Bronchial epithelial cell (primary cell): ENCODE results near the gene ZNF689. TPM values are rescaled to one million over a fixed set of nuclear protein-coding genes. Genes with fewer than 3 reads are reported as not detected.

ENCODE experiments used
- DNase-seq: peaks from one replicate; pipeline ENCODE4 v3.0.0-alpha.2; 2010; ENCODE audit warnings: low read depth
- FAIRE-seq: peaks from 2 replicates; lab custom pipeline; 2011; peaks lifted over from hg19 to GRCh38; lab: Jason Lieb, UNC
- H3K27me3 ChIP-seq: 2 replicates; pipeline ENCODE4 v1.5.1; 2011; ENCODE audit warnings: low read length; ENCODE audit not compliant: control insufficient read depth, insufficient read depth
- H3K36me3 ChIP-seq: 2 replicates; pipeline ENCODE4 v1.5.1; 2011; ENCODE audit warnings: low read length; ENCODE audit not compliant: control insufficient read depth, insufficient read depth
- H3K4me3 ChIP-seq: 2 replicates; pipeline ENCODE4 v1.5.1; 2011; ENCODE audit warnings: mild to moderate bottlenecking, low read depth, low read length, control low read depth
- CTCF ChIP-seq: IDR thresholded peaks from 2 replicates; pipeline ENCODE4 v1.5.1; 2011; ENCODE audit warnings: mild to moderate bottlenecking, moderate library complexity, low read length, control low read depth, inconsistent platforms; ENCODE audit not compliant: insufficient read depth, severe bottlenecking
- total RNA-seq: library from RNA; depleted of rRNA; stranded (reverse); fragments of >200 nt; gene quantifications from 2 replicates; pipeline ENCODE4 v1.2.1, GENCODE V29; 2014

ZNF689 gene
- total RNA-seq, 1 donor from 2014 or later, result 2.6 TPM

- FAIRE-seq (no peak), DNase-seq (no peak)
- no peak overlapping the region for H3K4me3 ChIP-seq
- no peaks in the 10 kb centered on the region for H3K36me3 ChIP-seq
- no peak for TF ChIP-seq CTCF
- H3K27me3 ChIP-seq, result no peaks in the 10 kb centered on the region
These were observed 10.0 kb upstream of the ZNF689 start for GRCh38 chr16:30620169-30620568.

- no peak overlapping the region for H3K4me3 ChIP-seq
- no peaks in the 10 kb centered on the region for H3K27me3 ChIP-seq
- DNase-seq, result no peak
- TF ChIP-seq CTCF, result no peak
- no peak for FAIRE-seq
- H3K36me3 ChIP-seq, result no peaks in the 10 kb centered on the region
These were observed 9.4 kb upstream of the ZNF689 start for GRCh38 chr16:30619638-30620037.

DNA sequence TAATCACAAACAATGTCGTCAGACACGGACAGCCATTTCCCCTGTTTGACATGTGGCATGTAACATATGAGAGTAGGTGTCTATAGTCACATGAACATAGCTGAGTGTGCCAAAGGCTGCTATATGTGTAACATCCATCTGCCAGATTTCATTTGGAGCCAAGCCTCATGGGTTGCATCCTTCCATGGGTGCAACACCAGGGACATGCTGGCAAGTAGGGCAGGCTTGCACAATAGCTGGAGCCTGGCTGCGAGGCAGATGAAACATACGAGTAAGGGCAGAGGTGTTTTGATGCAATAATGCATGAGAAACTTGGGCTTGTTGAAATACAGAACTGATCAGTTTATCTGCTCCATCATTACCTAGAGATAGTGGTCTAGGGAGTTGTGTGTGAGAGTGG, 9.0 kb upstream of the ZNF689 start:
- no peak for TF ChIP-seq CTCF
- H3K4me3 ChIP-seq, result no peak overlapping the region
- no peak for DNase-seq
- no peaks in the 10 kb centered on the region for H3K36me3 ChIP-seq
- no peak for FAIRE-seq
- no peaks in the 10 kb centered on the region for H3K27me3 ChIP-seq

DNA sequence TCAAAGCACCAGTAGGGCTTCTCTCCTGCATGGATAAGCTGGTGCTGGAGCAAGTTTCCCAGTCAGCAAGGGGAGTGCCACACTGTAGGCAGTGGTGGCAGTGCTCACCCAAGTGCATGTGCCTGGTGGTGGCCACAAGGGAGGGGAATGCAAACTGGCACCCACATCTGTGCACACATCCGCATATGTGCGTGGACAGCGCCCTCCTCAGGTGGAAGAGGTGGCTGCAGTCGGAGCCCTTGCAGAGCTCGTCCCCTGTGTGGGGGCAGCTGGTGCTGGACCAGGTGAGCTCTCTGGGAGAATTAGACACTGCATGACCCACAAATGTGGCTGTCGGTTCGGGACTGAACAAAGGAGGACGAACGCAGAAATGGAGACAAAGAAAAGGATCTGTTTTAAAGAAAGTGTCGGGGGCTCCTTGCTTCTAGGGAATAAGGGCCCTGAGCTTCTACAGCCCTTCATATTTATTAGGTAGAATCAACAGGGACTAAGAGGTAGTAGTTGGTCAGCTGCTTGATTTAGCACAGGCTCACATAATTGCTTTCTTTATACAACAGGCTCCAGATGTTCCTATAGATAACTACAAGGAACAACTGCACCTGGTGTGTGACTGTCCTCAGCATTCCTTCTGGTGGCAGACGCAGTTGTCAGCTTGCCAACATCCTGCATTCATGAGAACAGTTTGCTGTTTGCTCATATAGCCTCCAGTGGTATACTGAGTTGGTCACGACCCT, 5.3 kb upstream of the ZNF689 start:
- FAIRE-seq (no peak), DNase-seq (peak; percentile 35)
- Histone ChIP-seq H3K4me3 (no peak overlapping the region), H3K36me3 (no peaks in the 10 kb centered on the region), H3K27me3 (no peaks in the 10 kb centered on the region)
- TF ChIP-seq CTCF, result peak; percentile 77

DNA sequence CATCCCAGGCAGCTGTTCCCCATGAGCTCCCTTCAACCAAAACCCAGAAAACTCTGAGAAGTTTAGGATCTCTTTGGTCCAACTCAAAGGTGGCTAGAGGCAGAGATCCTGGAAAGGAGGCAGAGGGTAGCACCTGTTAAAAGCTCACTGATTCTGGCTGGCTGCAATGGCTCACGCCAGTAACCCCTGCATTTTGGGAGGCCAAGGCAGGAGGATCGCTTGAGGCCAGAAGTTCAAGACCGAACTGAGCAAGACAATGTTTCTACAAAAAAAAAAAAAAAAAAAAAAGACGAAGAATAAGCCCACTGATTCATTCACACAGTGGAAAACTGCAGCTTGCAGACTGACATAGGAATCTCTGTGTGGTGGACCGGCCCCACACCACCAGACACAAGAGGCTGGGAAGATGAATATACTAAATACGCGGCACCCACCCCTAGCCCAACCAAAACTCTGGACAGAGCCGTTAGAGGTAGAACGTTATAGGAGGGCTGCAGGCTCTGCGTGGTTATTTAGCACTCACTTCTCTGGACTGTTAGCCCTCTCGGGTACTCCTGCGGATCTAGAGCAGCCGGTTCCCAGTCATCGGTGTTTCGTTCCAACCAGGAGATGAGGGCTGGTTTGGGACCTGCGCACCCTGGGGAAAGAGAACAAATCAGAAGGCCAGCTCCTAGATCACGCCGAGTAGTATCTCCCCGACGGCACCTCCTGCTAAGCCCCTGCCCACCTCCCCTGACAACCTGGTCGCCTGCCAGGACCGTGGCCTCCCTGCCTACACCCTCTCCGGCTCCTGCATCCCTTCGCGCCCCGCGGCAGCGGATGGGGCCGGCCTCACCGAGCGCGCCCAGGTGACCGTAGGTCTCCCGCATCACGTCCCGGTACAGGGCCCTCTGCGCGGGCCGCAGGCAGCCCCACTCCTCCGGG, 925 bp downstream of the ZNF689 start:
- peak overlapping the region; percentile 97 for H3K4me3 ChIP-seq
- DNase-seq, result peak; percentile 15
- peaks cover 5% of the 10 kb centered on the region for H3K36me3 ChIP-seq
- FAIRE-seq, result no peak
- TF ChIP-seq CTCF, result no peak
- no peaks in the 10 kb centered on the region for H3K27me3 ChIP-seq
